SU-DHL-6 (cell line): Measurements from ENCODE around the gene HIF3A.

Source experiments
- CTCF ChIP-seq: fragments of 200-600 bp; sonication (generic); IDR thresholded peaks from one replicate; pipeline ENCODE4 v1.5.1; 2017; ENCODE audit warnings: antibody characterized with exemption, mild to moderate bottlenecking, low read length, moderate library complexity; ENCODE audit not compliant: insufficient read depth, poor library complexity, severe bottlenecking
- EZH2phosphoT487 ChIP-seq: fragments of 200-600 bp; sonication (generic), shearing (Covaris generic); conservative IDR thresholded peaks from 2 replicates; pipeline ENCODE4 v1.6.1; 2018; ENCODE audit warnings: mild to moderate bottlenecking, antibody characterized with exemption, low read length, moderate library complexity, mixed read lengths

GRCh38 chr19:46361915-46362314, 65.1 kb downstream of the HIF3A start:
- TF ChIP-seq CTCF (no peak), EZH2phosphoT487 (no peak)
